A549 (cell line): Measurements from ENCODE around the gene SOX6. TPM values are rescaled to one million over a fixed set of nuclear protein-coding genes. Genes with fewer than 3 reads are reported as not detected.
"Not testable (repeated sequence)": the region's sequence is repeated elsewhere in the genome, so short reads cannot be mapped to it uniquely, and the experiment has no call there.

Source experiments
- ATAC-seq, 2 experiments: fragments of 200-7000 bp in 1 of 2; fragments of >200 bp in 1 of 2; cut with Nextera tagmentation in 1 of 2; cut with Tn5 transposase in 1 of 2; 3 replicates each; pipeline versions ENCODE4 v1.8.0 to v1.9.1; 2018 to 2020; ENCODE audit warnings: mild to moderate bottlenecking in 1 of 2, moderate library complexity in 1 of 2
- CTCF ChIA-PET: fragments of 300-600 bp; sonication (Branson Sonifier 250); formaldehyde crosslinking; extraction: SDS; loops from one replicate; lab custom pipeline; 2021; ENCODE audit warnings: antibody characterized with exemption, inconsistent platforms; lab: Yijun Ruan, JAX
- POLR2A ChIA-PET: fragments of 350-600 bp; formaldehyde crosslinking; extraction: SDS; loops from one replicate; lab custom pipeline; 2021; ENCODE audit warnings: antibody characterized with exemption, inconsistent platforms; lab: Yijun Ruan, JAX
- DNase-seq, 2 experiments: peaks; one replicate each; pipeline versions ENCODE4 v3.0.0 to v3.0.0-alpha.2; 2011 to 2016; ENCODE audit warnings: low read depth in 1 of 2, low spot score in 1 of 2
- FAIRE-seq: peaks from 2 replicates; lab custom pipeline; 2011; peaks lifted over from hg19 to GRCh38; lab: Jason Lieb, UNC
- H3K27ac ChIP-seq, 2 experiments: fragments of >200 bp; sonication (Bioruptor Twin); formaldehyde crosslinking; 3 replicates each; pipeline ENCODE4 v1.5.1; 2016 to 2017
- H3K4me1 ChIP-seq: fragments of >200 bp; sonication (Bioruptor Twin); formaldehyde crosslinking; 3 replicates; pipeline ENCODE4 v1.6.1; 2016
- H3K4me2 ChIP-seq: fragments of >200 bp; sonication (Bioruptor Twin); formaldehyde crosslinking; 3 replicates; pipeline ENCODE4 v1.6.1; 2016
- H3K4me3 ChIP-seq: fragments of >200 bp; sonication (Bioruptor Twin); formaldehyde crosslinking; 3 replicates; pipeline ENCODE4 v1.5.1; 2016
- H3K9me3 ChIP-seq: fragments of >200 bp; sonication (Bioruptor Twin); formaldehyde crosslinking; 3 replicates; pipeline ENCODE4 v1.6.1; 2016
- ATOH8 ChIP-seq: fragments of 250-450 bp; sonication (Bioruptor Pico); IDR thresholded peaks from 2 replicates; pipeline ENCODE4 v1.5.0; 2020; ENCODE audit warnings: low read depth, mild to moderate bottlenecking, moderate library complexity
- CBX8 ChIP-seq: fragments of 200-600 bp; sonication (generic); IDR thresholded peaks from 2 replicates; pipeline ENCODE4 v1.6.1; 2016
- CHD4 ChIP-seq: fragments of 200-600 bp; sonication (generic); IDR thresholded peaks from 2 replicates; pipeline ENCODE4 v1.6.1; 2016; ENCODE audit warnings: antibody characterized with exemption, mild to moderate bottlenecking, borderline replicate concordance
- CTCF ChIP-seq: fragments of >200 bp; sonication (Bioruptor Twin); formaldehyde crosslinking; IDR thresholded peaks from 3 replicates; pipeline ENCODE4 v1.5.1; 2016
- EHF ChIP-seq: fragments of 250-450 bp; sonication (Bioruptor Pico); IDR thresholded peaks from 2 replicates; pipeline ENCODE4 v1.5.0; 2020; ENCODE audit warnings: mild to moderate bottlenecking
- EHMT2 ChIP-seq: fragments of 200-600 bp; sonication (generic); IDR thresholded peaks from 2 replicates; pipeline ENCODE4 v1.6.1; 2016; ENCODE audit warnings: antibody characterized with exemption, low read depth, mild to moderate bottlenecking, moderate library complexity
- ESRRA ChIP-seq: fragments of 150-350 bp; IDR thresholded peaks from 2 replicates; pipeline ENCODE4 v1.6.1; 2014; ENCODE audit warnings: mild to moderate bottlenecking, low read length, borderline replicate concordance
- FOSB ChIP-seq: fragments of 250-450 bp; sonication (Bioruptor Pico); IDR thresholded peaks from 2 replicates; pipeline ENCODE4 v1.5.0; 2020; ENCODE audit warnings: mild to moderate bottlenecking, moderate library complexity
- GATA3 ChIP-seq: IDR thresholded peaks from 2 replicates; pipeline ENCODE4 v1.6.1; 2012; ENCODE audit warnings: borderline replicate concordance
- HMGXB4 ChIP-seq: fragments of 250-450 bp; sonication (Bioruptor Pico); IDR thresholded peaks from 2 replicates; pipeline ENCODE4 v1.5.0; 2021; ENCODE audit warnings: mild to moderate bottlenecking, moderate library complexity, borderline replicate concordance
- HOXB13 ChIP-seq: fragments of 250-450 bp; sonication (Bioruptor Pico); IDR thresholded peaks from 2 replicates; pipeline ENCODE4 v1.5.0; 2020; ENCODE audit warnings: low read depth, mild to moderate bottlenecking, moderate library complexity
- JUNB ChIP-seq: fragments of >200 bp; sonication (Bioruptor Twin); formaldehyde crosslinking; IDR thresholded peaks from 2 replicates; pipeline ENCODE4 v1.6.1; 2016
- NFE2L2 ChIP-seq: fragments of 150-350 bp; conservative IDR thresholded peaks from 2 replicates; pipeline ENCODE4 v1.6.1; 2014; ENCODE audit warnings: low read length
- PHF8 ChIP-seq: fragments of 200-600 bp; sonication (generic); IDR thresholded peaks from 2 replicates; pipeline ENCODE4 v1.6.1; 2016; ENCODE audit warnings: low read depth, mild to moderate bottlenecking, antibody characterized with exemption, moderate library complexity, borderline replicate concordance
- POLR2A ChIP-seq: IDR thresholded peaks from 2 replicates; pipeline ENCODE4 v1.6.1; 2012; ENCODE audit warnings: mild to moderate bottlenecking, low read length
- RAD21 ChIP-seq, 2 experiments: fragments of >200 bp in 1 of 2; sonication (Bioruptor Twin) in 1 of 2; formaldehyde crosslinking in 1 of 2; IDR thresholded peaks in 1 of 2; conservative IDR thresholded peaks in 1 of 2; 2 replicates in 1 of 2; 3 replicates in 1 of 2; pipeline ENCODE4 v1.6.1; 2012 to 2018; ENCODE audit warnings: inconsistent platforms in 1 of 2
- RARB ChIP-seq: fragments of 250-450 bp; sonication (Bioruptor Pico); IDR thresholded peaks from 2 replicates; pipeline ENCODE4 v1.8.0; 2021; ENCODE audit warnings: mild to moderate bottlenecking, moderate library complexity
- RCOR1 ChIP-seq: fragments of 150-350 bp; IDR thresholded peaks from 2 replicates; pipeline ENCODE4 v1.6.1; 2014; ENCODE audit warnings: antibody characterized with exemption, low read length, low read depth
- REST ChIP-seq: fragments of 200-600 bp; sonication (generic); IDR thresholded peaks from 2 replicates; pipeline ENCODE4 v1.6.1; 2016; ENCODE audit warnings: antibody characterized with exemption, mild to moderate bottlenecking, moderate library complexity
- SMC3 ChIP-seq: fragments of >200 bp; sonication (Bioruptor Twin); formaldehyde crosslinking; IDR thresholded peaks from 3 replicates; pipeline ENCODE4 v1.6.1; 2018; ENCODE audit warnings: inconsistent platforms
- ZSCAN20 ChIP-seq: fragments of 250-450 bp; sonication (Bioruptor Pico); IDR thresholded peaks from 2 replicates; pipeline ENCODE4 v1.8.0; 2022; ENCODE audit warnings: mild to moderate bottlenecking, moderate library complexity
- WGBS: methylation state at CpG from one replicate; pipeline ENCODE4 v1.1.6; 2017; ENCODE audit errors: missing lambda C conversion rate; 5-methylcytosine and 5-hydroxymethylcytosine counted together
- polyA plus RNA-seq, 4 experiments: library from polyadenylated mRNA; depleted of rRNA in 3 of 4; stranded (reverse); fragments of >200 nt; fragmentation: RNase III in 1 of 4; extraction: RNeasy Plus Mini Kit Qiagen cat#74134 plus additional on column Dnase treatment in 1 of 4; gene quantifications; 2 replicates in 3 of 4; 3 replicates in 1 of 4; pipeline ENCODE4 v1.2.3, GENCODE V29; 2011 to 2017

SOX6 gene
- polyA plus RNA-seq, 2 of the 4 experiments (the other 2 are of a cell fraction) = 0.18 TPM; not detected in 1

GRCh38 chr11:15926071-15926470, 430.3 kb downstream of the SOX6 start:
- TF ChIP-seq CBX8 (no peak), CTCF (no peak), POLR2A (no peak)
- TF ChIP-seq, all 56 proteins: peak for 0
- Histone ChIP-seq H3K9me3 (no peaks in the 10 kb centered on the region), H3K4me2 (no peak overlapping the region), H3K4me1 (no peaks in the 10 kb centered on the region), H3K27ac (no peak overlapping the region), H3K4me3 (no peak overlapping the region)
- ATAC-seq (no peak), FAIRE-seq (no peak), DNase-seq (no peak)
- POLR2A ChIA-PET = no interaction called here
- CTCF ChIA-PET = interaction anchor here (0.8 to 1.2 kb wide), 2 partner anchors 9 to 28 kb away, joined by 3 read pairs; no protein-coding TSS in a partner anchor
- 7% methylated on average over 2 of the region's 2 CpGs for WGBS

GRCh38 chr11:15923183-15923582, 433.2 kb downstream of the SOX6 start:
- no peak overlapping the region for H3K4me3 ChIP-seq
- TF ChIP-seq RARB (CRISPR knock-in tag) (no peak), JUNB (no peak), REST (no peak), FOSB (CRISPR knock-in tag) (no peak), HOXB13 (CRISPR knock-in tag) (no peak), EHF (CRISPR knock-in tag) (no peak)
- no peak for FAIRE-seq
- ChIA-PET POLR2A (no interaction called here), CTCF (interaction anchor here (0.6 to 1.5 kb wide), 3 partner anchors 10 to 244 kb away, joined by 4 read pairs; no protein-coding TSS in a partner anchor)
- no peaks in the 10 kb centered on the region for H3K9me3 ChIP-seq
- DNase-seq = no peak
- H3K4me2 ChIP-seq = no peak overlapping the region
- no peaks in the 10 kb centered on the region for H3K4me1 ChIP-seq
- ATAC-seq = no peak
- no peak overlapping the region for H3K27ac ChIP-seq
- WGBS = 37% methylated on average over 2 of the region's 2 CpGs

GRCh38 chr11:15922745-15923144, 433.6 kb downstream of the SOX6 start:
- not testable (repeated sequence) for DNase-seq

GRCh38 chr11:15920856-15921629, 435.3 kb downstream of the SOX6 start:
- no peak for ATAC-seq
- H3K4me2 ChIP-seq = no peak overlapping the region
- CTCF ChIA-PET = interaction anchor here (1.2 kb wide), 1 partner anchor 83 kb away, joined by 3 read pairs; no protein-coding TSS in a partner anchor
- no peak overlapping the region for H3K27ac ChIP-seq
- no peak overlapping the region for H3K4me3 ChIP-seq
- H3K4me1 ChIP-seq = no peaks in the 10 kb centered on the region
- no peaks in the 10 kb centered on the region for H3K9me3 ChIP-seq
- no peak for DNase-seq
- WGBS = 57% methylated on average over 6 of the region's 6 CpGs
- no peak for FAIRE-seq
- POLR2A ChIA-PET = no interaction called here
- TF ChIP-seq ZSCAN20 = no peak
- TF ChIP-seq SMC3 = no peak
- no peak for TF ChIP-seq ATOH8 (CRISPR knock-in tag)
- no peak for TF ChIP-seq GATA3
- TF ChIP-seq EHMT2 = no peak
- no peak for TF ChIP-seq NFE2L2
- no peak for TF ChIP-seq RAD21 (conservative IDR thresholded peaks at IDR 0.05 in 1 of 2, IDR thresholded peaks at IDR 0.05 in 1 of 2)
- TF ChIP-seq RARB (CRISPR knock-in tag) = no peak
- no peak for TF ChIP-seq ESRRA
- no peak for TF ChIP-seq HMGXB4
- no peak for TF ChIP-seq CHD4
- no peak for TF ChIP-seq RCOR1
- TF ChIP-seq PHF8 = no peak

More at GRCh38 chr11:15922745-15923144, 433.6 kb downstream of the SOX6 start:
- CTCF ChIA-PET = interaction anchor here (1.2 to 1.5 kb wide), 2 partner anchors 10 to 17 kb away, joined by 4 read pairs; no protein-coding TSS in a partner anchor
- H3K4me1 ChIP-seq, H3K27ac ChIP-seq, FAIRE-seq, POLR2A ChIA-PET, H3K4me2 ChIP-seq, ATAC-seq, H3K9me3 ChIP-seq, H3K4me3 ChIP-seq: not testable (repeated sequence)
- WGBS = 53% methylated on average over 6 of the region's 6 CpGs
